Mesenchymal stem cell (in vitro differentiated cells and primary cell): ENCODE measurements around the gene CD44.
A peak's percentile ranks its signal among the peaks of the same experiment; 100 is the strongest.

Experiments used
- DNase-seq: peaks from one replicate; pipeline ENCODE4 v3.0.0-alpha.2; 2013
- H2AFZ ChIP-seq: one replicate; pipeline ENCODE4 v1.6.1; 2013; ENCODE audit warnings: low read depth, mild to moderate bottlenecking, control low read depth, inconsistent platforms, low read length, moderate library complexity
- H2AK5ac ChIP-seq: 2 replicates; pipeline ENCODE4 v1.6.1; 2013; ENCODE audit warnings: low read length, moderate library complexity, mild to moderate bottlenecking, inconsistent platforms; ENCODE audit not compliant: severe bottlenecking
- H2BK120ac ChIP-seq: one replicate; pipeline ENCODE4 v1.6.1; 2013; ENCODE audit warnings: low read depth, mild to moderate bottlenecking, inconsistent platforms, low read length, moderate library complexity
- H2BK12ac ChIP-seq, 2 experiments: one replicate each; pipeline ENCODE4 v1.6.1; 2013; ENCODE audit warnings: inconsistent platforms in 2 of 2, low read length in 2 of 2, mild to moderate bottlenecking in 2 of 2, moderate library complexity in 2 of 2, control low read depth in 1 of 2
- H2BK15ac ChIP-seq: one replicate; pipeline ENCODE4 v1.6.1; 2013; ENCODE audit warnings: mild to moderate bottlenecking, low read depth, inconsistent platforms; ENCODE audit not compliant: poor library complexity, severe bottlenecking
- H2BK5ac ChIP-seq: 2 replicates; pipeline ENCODE4 v1.6.1; 2013; ENCODE audit warnings: low read depth, mild to moderate bottlenecking, low read length, control low read depth, inconsistent platforms; ENCODE audit not compliant: poor library complexity, severe bottlenecking
- H3K14ac ChIP-seq, 2 experiments: one replicate each; pipeline ENCODE4 v1.6.1; 2013; ENCODE audit warnings: inconsistent platforms in 2 of 2, low read length in 2 of 2, control low read depth in 1 of 2, mild to moderate bottlenecking in 1 of 2, moderate library complexity in 1 of 2
- H3K18ac ChIP-seq, 2 experiments: one replicate each; pipeline ENCODE4 v1.6.1; 2013; ENCODE audit warnings: inconsistent platforms in 2 of 2, low read length in 2 of 2, control low read depth in 1 of 2, low read depth in 1 of 2, mild to moderate bottlenecking in 1 of 2
- H3K23ac ChIP-seq, 2 experiments: one replicate each; pipeline ENCODE4 v1.6.1; 2013; ENCODE audit warnings: inconsistent platforms in 2 of 2, low read length in 2 of 2, mild to moderate bottlenecking in 2 of 2, moderate library complexity in 2 of 2, control low read depth in 1 of 2
- H3K27ac ChIP-seq: 2 replicates; pipeline ENCODE4 v1.5.1; 2013; ENCODE audit warnings: mild to moderate bottlenecking, moderate library complexity, low read length, control low read depth, inconsistent platforms; ENCODE audit not compliant: poor library complexity, severe bottlenecking
- H3K27me3 ChIP-seq, 2 experiments: 2 replicates each; pipeline versions ENCODE4 v1.6.1 to v1.7.0; 2013; ENCODE audit warnings: low read length in 2 of 2, mild to moderate bottlenecking in 2 of 2, moderate library complexity in 2 of 2, control low read depth in 1 of 2, inconsistent platforms in 1 of 2; ENCODE audit not compliant: control insufficient read depth in 1 of 2, insufficient read depth in 1 of 2
- H3K36me3 ChIP-seq, 2 experiments: 2 replicates each; pipeline versions ENCODE4 v1.6.1 to v1.7.0; 2013; ENCODE audit warnings: low read length in 2 of 2, control low read depth in 1 of 2, inconsistent platforms in 1 of 2, low read depth in 1 of 2, mild to moderate bottlenecking in 1 of 2; ENCODE audit not compliant: insufficient read depth in 2 of 2, control insufficient read depth in 1 of 2
- H3K4ac ChIP-seq, 2 experiments: one replicate each; pipeline ENCODE4 v1.6.1; 2013; ENCODE audit warnings: inconsistent platforms in 2 of 2, low read length in 2 of 2, mild to moderate bottlenecking in 2 of 2, moderate library complexity in 2 of 2, control low read depth in 1 of 2, low read depth in 1 of 2
- H3K4me1 ChIP-seq: 2 replicates; pipeline ENCODE4 v1.6.1; 2013; ENCODE audit warnings: low read depth, low read length, control low read depth; ENCODE audit not compliant: control insufficient read depth, insufficient read depth
- H3K4me2 ChIP-seq: 2 replicates; pipeline ENCODE4 v1.6.1; 2013; ENCODE audit warnings: low read length, mild to moderate bottlenecking, inconsistent platforms; ENCODE audit not compliant: poor library complexity, severe bottlenecking
- H3K4me3 ChIP-seq, 2 experiments: 2 replicates each; pipeline versions ENCODE4 v1.5.1 to v1.7.0; 2013; ENCODE audit warnings: low read length in 2 of 2, mild to moderate bottlenecking in 2 of 2, control low read depth in 1 of 2, low read depth in 1 of 2; ENCODE audit not compliant: insufficient read depth in 1 of 2
- H3K79me1 ChIP-seq: replicated peaks from 2 replicates; pipeline ENCODE4 v1.6.1; 2013; ENCODE audit warnings: mild to moderate bottlenecking, control low read depth, low read length, inconsistent platforms; ENCODE audit not compliant: poor library complexity, severe bottlenecking
- H3K9ac ChIP-seq: 2 replicates; pipeline ENCODE4 v1.7.0; 2013; ENCODE audit warnings: mild to moderate bottlenecking, low read length, moderate library complexity
- H3K9me3 ChIP-seq: 2 replicates; pipeline ENCODE4 v1.7.0; 2013; ENCODE audit warnings: mild to moderate bottlenecking, low read length; ENCODE audit not compliant: control insufficient read depth
- H4K8ac ChIP-seq: one replicate; pipeline ENCODE4 v1.6.1; 2013; ENCODE audit warnings: inconsistent platforms, mild to moderate bottlenecking, low read length, moderate library complexity
- H4K91ac ChIP-seq: one replicate; pipeline ENCODE4 v1.6.1; 2013; ENCODE audit warnings: mild to moderate bottlenecking, low read length, inconsistent platforms
- WGBS: methylation state at CpG from one replicate; pipeline ENCODE4 v1.1.7; 2013; ENCODE audit warnings: mixed read lengths; 5-methylcytosine and 5-hydroxymethylcytosine counted together

Gene CD44

GRCh38 chr11:35218956-35219355 lies 80.0 kb downstream of the CD44 start:
- Histone ChIP-seq H3K9ac (peak overlapping the region; percentile 65), H2BK5ac (no peak overlapping the region), H2BK15ac (no peak overlapping the region), H3K18ac (no peak overlapping the region), H2BK12ac (no peak overlapping the region), H3K23ac (no peak overlapping the region), H2AFZ (no peak overlapping the region), H4K8ac (no peak overlapping the region), H2BK120ac (no peak overlapping the region), H3K4me2 (no peak overlapping the region), H3K79me1 (peaks cover 27% of the 10 kb centered on the region), H3K9me3 (no peaks in the 10 kb centered on the region), H3K4me1 (peaks cover 8% of the 10 kb centered on the region), H3K27me3 (no peaks in the 10 kb centered on the region), H3K4ac (no peak overlapping the region), H2AK5ac (no peak overlapping the region), H3K4me3 (no peak overlapping the region), H3K36me3 (peaks cover 21 to 90% of the 10 kb centered on the region in 2 experiments), H3K27ac (no peak overlapping the region), H4K91ac (no peak overlapping the region), H3K14ac (no peak overlapping the region)
- no peak for DNase-seq
- 100% methylated on average over 1 of the region's 1 CpG for WGBS

DNA sequence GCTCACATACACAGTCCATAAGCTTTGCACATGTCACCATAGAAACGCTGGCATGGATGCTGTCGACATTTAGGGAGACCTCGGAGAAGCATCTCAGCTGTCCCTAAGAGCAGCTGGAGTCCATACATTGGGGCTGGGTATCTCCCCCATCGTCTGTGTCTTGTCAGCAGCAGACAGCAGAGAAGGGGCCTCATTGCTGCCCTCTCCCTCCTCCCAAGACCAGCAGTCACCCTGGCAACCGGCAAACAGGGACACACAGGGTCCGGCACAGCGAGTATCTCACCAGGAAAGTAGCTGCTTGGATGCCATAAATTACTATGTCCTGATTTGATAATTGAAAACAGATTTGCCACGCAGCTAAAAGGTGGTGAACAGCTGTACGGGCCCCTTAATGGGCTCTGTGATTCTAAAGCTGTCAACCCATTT lies 84.4 kb downstream of the CD44 start:
- Histone ChIP-seq H3K79me1 (peaks cover 23% of the 10 kb centered on the region), H2BK12ac (no peak overlapping the region), H3K4ac (no peak overlapping the region), H3K4me2 (no peak overlapping the region), H3K4me3 (no peak overlapping the region), H3K23ac (no peak overlapping the region), H2BK15ac (no peak overlapping the region), H2AFZ (no peak overlapping the region), H2BK5ac (no peak overlapping the region), H3K4me1 (peaks cover 2% of the 10 kb centered on the region), H4K91ac (no peak overlapping the region), H2AK5ac (no peak overlapping the region), H3K27ac (no peak overlapping the region), H4K8ac (peak overlapping the region; percentile 16), H3K14ac (no peak overlapping the region), H3K27me3 (no peaks in the 10 kb centered on the region), H3K36me3 (peaks cover 32 to 100% of the 10 kb centered on the region in 2 experiments), H3K18ac (no peak overlapping the region), H3K9ac (peak overlapping the region; percentile 63), H2BK120ac (no peak overlapping the region), H3K9me3 (no peaks in the 10 kb centered on the region)
- 28% methylated on average over 9 of the region's 9 CpGs for WGBS
- peak; percentile 89 for DNase-seq

GRCh38 chr11:35223991-35224390 lies 85.0 kb downstream of the CD44 start:
- no CpG with 5 or more reads among the region's 1 CpG for WGBS
- no peak overlapping the region for H2BK120ac ChIP-seq
- H3K23ac ChIP-seq = no peak overlapping the region
- peaks cover 2% of the 10 kb centered on the region for H3K4me1 ChIP-seq
- peaks cover 19% of the 10 kb centered on the region for H3K79me1 ChIP-seq
- H3K9me3 ChIP-seq = no peaks in the 10 kb centered on the region
- H3K18ac ChIP-seq = no peak overlapping the region
- H2AFZ ChIP-seq = no peak overlapping the region
- H3K36me3 ChIP-seq = peaks cover 34 to 100% of the 10 kb centered on the region in 2 experiments
- H2BK5ac ChIP-seq = no peak overlapping the region
- H4K8ac ChIP-seq = no peak overlapping the region
- no peak overlapping the region for H3K4me2 ChIP-seq
- H3K4me3 ChIP-seq = no peak overlapping the region
- DNase-seq = peak; percentile 53
- H3K27me3 ChIP-seq = no peaks in the 10 kb centered on the region
- no peak overlapping the region for H3K27ac ChIP-seq
- H2AK5ac ChIP-seq = no peak overlapping the region
- no peak overlapping the region for H2BK12ac ChIP-seq
- no peak overlapping the region for H3K4ac ChIP-seq
- peak overlapping the region; percentile 63 for H3K9ac ChIP-seq
- no peak overlapping the region for H2BK15ac ChIP-seq
- no peak overlapping the region for H3K14ac ChIP-seq
- H4K91ac ChIP-seq = no peak overlapping the region

- Histone ChIP-seq H3K36me3 (peaks cover 33 to 100% of the 10 kb centered on the region in 2 experiments), H2AK5ac (no peak overlapping the region), H2BK120ac (no peak overlapping the region), H3K27ac (no peak overlapping the region), H3K4ac (no peak overlapping the region), H3K79me1 (peaks cover 12% of the 10 kb centered on the region), H3K4me1 (peaks cover 2% of the 10 kb centered on the region), H3K9me3 (peaks cover 6% of the 10 kb centered on the region), H2BK5ac (no peak overlapping the region), H3K18ac (no peak overlapping the region), H2BK15ac (no peak overlapping the region), H2BK12ac (no peak overlapping the region), H4K8ac (no peak overlapping the region), H3K14ac (no peak overlapping the region), H3K23ac (no peak overlapping the region), H3K27me3 (no peaks in the 10 kb centered on the region), H3K9ac (no peak overlapping the region), H2AFZ (no peak overlapping the region), H4K91ac (no peak overlapping the region), H3K4me2 (no peak overlapping the region), H3K4me3 (no peak overlapping the region)
- no peak for DNase-seq
- WGBS = 63% methylated on average over 2 of the region's 3 CpGs
Observed at GRCh38 chr11:35225946-35226520, 87.1 kb downstream of the CD44 start.
